GM21526 (cell line): ENCODE data around the gene ABCD3.
"Not testable (repeated sequence)": the region's sequence is repeated elsewhere in the genome, so short reads cannot be mapped to it uniquely, and the experiment has no call there.

ENCODE experiments used
- ATAC-seq: cut with Tn5 transposase; IDR thresholded peaks from one replicate; pipeline ENCODE4 v1.9.1; 2021; ENCODE audit warnings: moderate library complexity; ENCODE audit not compliant: unreplicated experiment, low FRiP score

Gene ABCD3

GRCh38 chr1:94543893-94544635 is 125.9 kb downstream of the ABCD3 start:
- no peak for ATAC-seq

GRCh38 chr1:94544706-94545490 is 126.7 kb downstream of the ABCD3 start:
- no peak for ATAC-seq

- no peak for ATAC-seq
Measured at GRCh38 chr1:94549706-94550105, 131.5 kb downstream of the ABCD3 start.

- no peak for ATAC-seq
Measured at GRCh38 chr1:94550396-94550795, 132.2 kb downstream of the ABCD3 start.

- ATAC-seq: no peak
Measured at GRCh38 chr1:94550800-94551241, 132.6 kb downstream of the ABCD3 start.

- ATAC-seq: no peak
Measured at GRCh38 chr1:94551449-94551848, 133.3 kb downstream of the ABCD3 start.

- ATAC-seq: no peak
Measured at GRCh38 chr1:94552071-94552586, 133.9 kb downstream of the ABCD3 start.

- no peak for ATAC-seq
Measured at GRCh38 chr1:94553323-94553730, 135.1 kb downstream of the ABCD3 start.

GRCh38 chr1:94553931-94554330 is 135.7 kb downstream of the ABCD3 start:
- ATAC-seq: no peak

- ATAC-seq: no peak
Measured at GRCh38 chr1:94554580-94554979, 136.4 kb downstream of the ABCD3 start.

GRCh38 chr1:94555091-94555490 is 136.9 kb downstream of the ABCD3 start:
- no peak for ATAC-seq

GRCh38 chr1:94559921-94560320 is 141.7 kb downstream of the ABCD3 start:
- ATAC-seq: no peak

- no peak for ATAC-seq
Measured at GRCh38 chr1:94560333-94560732, 142.1 kb downstream of the ABCD3 start.

- no peak for ATAC-seq
Measured at GRCh38 chr1:94562519-94563260, 144.5 kb downstream of the ABCD3 start.

- no peak for ATAC-seq
Measured at GRCh38 chr1:94565901-94566300, 147.7 kb downstream of the ABCD3 start.

GRCh38 chr1:94566436-94566835 is 148.2 kb downstream of the ABCD3 start:
- not testable (repeated sequence) for ATAC-seq

GRCh38 chr1:94567975-94568607 is 149.9 kb downstream of the ABCD3 start:
- ATAC-seq: not testable (repeated sequence)
